HCT116 (cell line): ENCODE results near the gene PPP1R1B. TPM values are rescaled to one million over a fixed set of nuclear protein-coding genes. Genes with fewer than 3 reads are reported as not detected.

ENCODE experiments used
- ATAC-seq: fragments of 200-7000 bp; cut with Tn5 transposase; 2 replicates; pipeline ENCODE4 v1.9.1; 2020; ENCODE audit warnings: mild to moderate bottlenecking, moderate library complexity
- BruUV-seq: library from RNA; stranded (reverse); fragments of 400-500 nt; replicated peaks from 2 replicates; lab custom pipeline; 2021; lab: Mats Ljungman, UMichigan
- CTCF ChIA-PET: fragments of 300-600 bp; sonication (Branson Sonifier 250); formaldehyde crosslinking; loops from one replicate; lab custom pipeline; 2021; ENCODE audit warnings: antibody characterized with exemption; lab: Charles Lee
- POLR2A ChIA-PET: fragments of 300-600, 350-600 bp; sonication (Branson Sonifier 250); formaldehyde crosslinking; loops from one replicate; lab custom pipeline; 2021; ENCODE audit warnings: antibody characterized with exemption; lab: Charles Lee
- RAD21 ChIA-PET, 2 experiments: fragments of 300-600 bp; sonication (Branson Sonifier 250); formaldehyde crosslinking; loops; one replicate each; lab custom pipeline; 2023; ENCODE audit warnings: low total read pairs in 2 of 2; ENCODE audit not compliant: uncharacterized antibody in 2 of 2, unreplicated experiment in 2 of 2, low non-redundant PET in 1 of 2; lab: Charles Lee
- DNase-seq: peaks from one replicate; pipeline ENCODE4 v3.0.0-alpha.2; 2010; ENCODE audit warnings: low read depth, low spot score
- H2AFZ ChIP-seq: fragments of 200-600 bp; shearing (Covaris generic), sonication (generic); 2 replicates; pipeline ENCODE4 v1.6.1; 2017; ENCODE audit warnings: low read depth, mixed run types, mixed read lengths, antibody characterized with exemption, low read length; ENCODE audit not compliant: poor library complexity, severe bottlenecking
- H3K27ac ChIP-seq: 2 replicates; pipeline ENCODE4 v1.5.1; 2012; ENCODE audit warnings: low read depth, low read length
- H3K27me3 ChIP-seq: fragments of 200-600 bp; sonication (generic); 2 replicates; pipeline ENCODE4 v1.6.1; 2016; ENCODE audit warnings: mixed run types, low read length, mixed read lengths; ENCODE audit not compliant: insufficient read depth
- H3K36me3 ChIP-seq, 2 experiments: fragments of 200-500 bp in 1 of 2; fragments of 200-600 bp in 1 of 2; sonication (Bioruptor generic) in 1 of 2; sonication (generic) in 1 of 2; 2 replicates each; pipeline versions ENCODE4 v1.5.1 to v1.6.1; 2014 to 2016; ENCODE audit warnings: low read length in 2 of 2, inconsistent platforms in 1 of 2, mixed read lengths in 1 of 2, mixed run types in 1 of 2; ENCODE audit not compliant: insufficient read depth in 2 of 2, control insufficient read depth in 1 of 2
- H3K4me1 ChIP-seq, 2 experiments: fragments of 200-600 bp in 1 of 2; sonication (generic) in 1 of 2; 2 replicates each; pipeline versions ENCODE4 v1.5.1 to v1.6.1; 2012 to 2017; ENCODE audit warnings: low read length in 2 of 2, inconsistent platforms in 1 of 2, mild to moderate bottlenecking in 1 of 2, mixed read lengths in 1 of 2, mixed run types in 1 of 2, moderate library complexity in 1 of 2; ENCODE audit not compliant: insufficient read depth in 2 of 2, control insufficient read depth in 1 of 2
- H3K4me2 ChIP-seq: fragments of 200-600 bp; sonication (generic); 2 replicates; pipeline ENCODE4 v1.6.1; 2017; ENCODE audit warnings: mixed run types, low read length, mixed read lengths
- H3K4me3 ChIP-seq, 2 experiments: fragments of 200-600 bp in 1 of 2; sonication (generic) in 1 of 2; replicated peaks in 1 of 2; 2 replicates each; pipeline ENCODE4 v1.5.1; 2011 to 2016; ENCODE audit warnings: low read length in 2 of 2, control low read depth in 1 of 2, low read depth in 1 of 2, mild to moderate bottlenecking in 1 of 2, mixed read lengths in 1 of 2, mixed run types in 1 of 2
- H3K79me2 ChIP-seq: fragments of 200-600 bp; sonication (generic); 2 replicates; pipeline ENCODE4 v1.6.1; 2017; ENCODE audit warnings: mild to moderate bottlenecking, mixed run types, low read length, moderate library complexity, mixed read lengths; ENCODE audit not compliant: insufficient read depth
- H3K9ac ChIP-seq: fragments of 200-600 bp; sonication (generic); 2 replicates; pipeline ENCODE4 v1.6.1; 2016; ENCODE audit warnings: low read length, mixed read lengths
- H3K9me2 ChIP-seq: fragments of 200-600 bp; sonication (generic), shearing (Covaris generic); 2 replicates; pipeline ENCODE4 v1.6.1; 2017; ENCODE audit warnings: mixed run types, mild to moderate bottlenecking, moderate library complexity; ENCODE audit not compliant: insufficient read depth
- H3K9me3 ChIP-seq, 2 experiments: fragments of 200-500 bp in 1 of 2; fragments of 200-600 bp in 1 of 2; sonication (Bioruptor generic) in 1 of 2; sonication (generic) in 1 of 2; 2 replicates each; pipeline ENCODE4 v1.6.1; 2014 to 2017; ENCODE audit warnings: low read length in 2 of 2, mixed read lengths in 2 of 2, inconsistent platforms in 1 of 2, low read depth in 1 of 2, mild to moderate bottlenecking in 1 of 2, mixed run types in 1 of 2, moderate library complexity in 1 of 2; ENCODE audit not compliant: control insufficient read depth in 1 of 2, insufficient read depth in 1 of 2
- H4K20me1 ChIP-seq: fragments of 200-600 bp; sonication (generic), shearing (Covaris generic); 2 replicates; pipeline ENCODE4 v1.6.1; 2017; ENCODE audit warnings: mixed run types, mild to moderate bottlenecking, moderate library complexity; ENCODE audit not compliant: insufficient read depth
- CEBPB ChIP-seq: IDR thresholded peaks from 2 replicates; pipeline ENCODE4 v1.6.1; 2012; ENCODE audit warnings: low read depth
- EGR1 ChIP-seq: IDR thresholded peaks from 2 replicates; pipeline ENCODE4 v1.6.1; 2012; ENCODE audit warnings: low read depth
- ELF1 ChIP-seq: IDR thresholded peaks from 2 replicates; pipeline ENCODE4 v1.6.1; 2012; ENCODE audit warnings: low read depth, borderline replicate concordance
- EZH2phosphoT487 ChIP-seq: fragments of 200-600 bp; IDR thresholded peaks from 2 replicates; pipeline ENCODE4 v1.6.1; 2018; ENCODE audit warnings: antibody characterized with exemption, borderline replicate concordance
- FOSL1 ChIP-seq: IDR thresholded peaks from 2 replicates; pipeline ENCODE4 v1.6.1; 2012; ENCODE audit warnings: low read depth
- REST ChIP-seq: IDR thresholded peaks from 2 replicates; pipeline ENCODE4 v1.6.1; 2012; ENCODE audit warnings: low read depth
- ZNF274 ChIP-seq: fragments of 200-500 bp; sonication (Bioruptor generic); IDR thresholded peaks from 2 replicates; pipeline ENCODE4 v1.6.1; 2014; ENCODE audit warnings: mild to moderate bottlenecking, low read depth, low read length, inconsistent platforms
- intact Hi-C: fragments of 100-400 bp; cut with micrococcal nuclease; formaldehyde crosslinking; loops from 2 replicates; pipeline ENCODE4 v1.10.0; 2022
- total RNA-seq: library from RNA; stranded (reverse); gene quantifications from one replicate; pipeline ENCODE4 v1.2.1, GENCODE V29; 2021; ENCODE audit not compliant: unreplicated experiment
- TF ChIP-seq, protein P1 (sequence below): IDR thresholded peaks from 2 replicates; pipeline ENCODE4 v1.6.1; 2012
- TF ChIP-seq, protein P2 (sequence below): IDR thresholded peaks from 2 replicates; pipeline ENCODE4 v1.6.1; 2012
- TF ChIP-seq, protein P3 (sequence below): IDR thresholded peaks from 2 replicates; pipeline ENCODE4 v1.6.1; 2011; ENCODE audit warnings: mild to moderate bottlenecking, low read length, moderate library complexity; ENCODE audit not compliant: insufficient replicate concordance; ENCODE audit errors: extremely low read depth

Gene PPP1R1B
- total RNA-seq, 1 experiment from 2014 or later = 0.49 TPM

GRCh38 chr17:39639043-39639442 is 12.3 kb downstream of the PPP1R1B start:
- POLR2A ChIA-PET = no interaction called here
- CTCF ChIA-PET = interaction anchor here (1.2 kb wide), 1 partner anchor 15 kb away, joined by 5 read pairs; no protein-coding TSS in a partner anchor
- TF ChIP-seq CEBPB (no peak), EGR1 (no peak)
- TF ChIP-seq, protein P1, sequence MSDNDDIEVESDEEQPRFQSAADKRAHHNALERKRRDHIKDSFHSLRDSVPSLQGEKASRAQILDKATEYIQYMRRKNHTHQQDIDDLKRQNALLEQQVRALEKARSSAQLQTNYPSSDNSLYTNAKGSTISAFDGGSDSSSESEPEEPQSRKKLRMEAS = no peak
- Histone ChIP-seq H3K27ac (no peak overlapping the region), H3K4me1 (peaks cover 43 to 65% of the 10 kb centered on the region in 2 experiments), H4K20me1 (no peaks in the 10 kb centered on the region), H3K9ac (no peak overlapping the region), H3K9me3 (no peaks in the 10 kb centered on the region), H3K36me3 (no peaks in the 10 kb centered on the region), H3K9me2 (no peaks in the 10 kb centered on the region), H3K79me2 (peaks cover 58% of the 10 kb centered on the region), H3K27me3 (no peaks in the 10 kb centered on the region), H2AFZ (no peak overlapping the region), H3K4me3 (no peak overlapping the region), H3K4me2 (no peak overlapping the region; the same call in 1 of the 2 replicates)
- RAD21 ChIA-PET = no interaction called here
- DNase-seq (no peak), ATAC-seq (no peak)
- BruUV-seq = no TSS peak
- intact Hi-C loops = no loop called here

- Histone ChIP-seq H3K9ac (no peak overlapping the region), H3K36me3 (no peaks in the 10 kb centered on the region), H3K4me3 (no peak overlapping the region), H3K4me2 (no peak overlapping the region), H3K79me2 (peaks cover 64% of the 10 kb centered on the region), H3K4me1 (peaks cover 39 to 63% of the 10 kb centered on the region in 2 experiments), H3K27ac (no peak overlapping the region), H3K9me2 (no peaks in the 10 kb centered on the region), H4K20me1 (no peaks in the 10 kb centered on the region), H2AFZ (no peak overlapping the region), H3K27me3 (no peaks in the 10 kb centered on the region), H3K9me3 (no peaks in the 10 kb centered on the region)
- ATAC-seq (no peak), DNase-seq (no peak)
- ChIA-PET POLR2A (no interaction called here), RAD21 (no interaction called here), CTCF (interaction anchor here (1.2 kb wide), 1 partner anchor 14 kb away, joined by 5 read pairs; no protein-coding TSS in a partner anchor)
- BruUV-seq = no TSS peak
- intact Hi-C loops = no loop called here
- TF ChIP-seq FOSL1 (no peak), REST (no peak), ELF1 (no peak), EZH2phosphoT487 (no peak), ZNF274 (no peak)
- TF ChIP-seq, protein P2, sequence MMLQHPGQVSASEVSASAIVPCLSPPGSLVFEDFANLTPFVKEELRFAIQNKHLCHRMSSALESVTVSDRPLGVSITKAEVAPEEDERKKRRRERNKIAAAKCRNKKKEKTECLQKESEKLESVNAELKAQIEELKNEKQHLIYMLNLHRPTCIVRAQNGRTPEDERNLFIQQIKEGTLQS = no peak
- TF ChIP-seq, protein P3, sequence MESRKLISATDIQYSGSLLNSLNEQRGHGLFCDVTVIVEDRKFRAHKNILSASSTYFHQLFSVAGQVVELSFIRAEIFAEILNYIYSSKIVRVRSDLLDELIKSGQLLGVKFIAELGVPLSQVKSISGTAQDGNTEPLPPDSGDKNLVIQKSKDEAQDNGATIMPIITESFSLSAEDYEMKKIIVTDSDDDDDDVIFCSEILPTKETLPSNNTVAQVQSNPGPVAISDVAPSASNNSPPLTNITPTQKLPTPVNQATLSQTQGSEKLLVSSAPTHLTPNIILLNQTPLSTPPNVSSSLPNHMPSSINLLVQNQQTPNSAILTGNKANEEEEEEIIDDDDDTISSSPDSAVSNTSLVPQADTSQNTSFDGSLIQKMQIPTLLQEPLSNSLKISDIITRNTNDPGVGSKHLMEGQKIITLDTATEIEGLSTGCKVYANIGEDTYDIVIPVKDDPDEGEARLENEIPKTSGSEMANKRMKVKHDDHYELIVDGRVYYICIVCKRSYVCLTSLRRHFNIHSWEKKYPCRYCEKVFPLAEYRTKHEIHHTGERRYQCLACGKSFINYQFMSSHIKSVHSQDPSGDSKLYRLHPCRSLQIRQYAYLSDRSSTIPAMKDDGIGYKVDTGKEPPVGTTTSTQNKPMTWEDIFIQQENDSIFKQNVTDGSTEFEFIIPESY = no peak
These were observed 13.1 kb downstream of the PPP1R1B start for GRCh38 chr17:39639566-39640458.
